Osteocyte (in vitro differentiated cells): ENCODE measurements around the gene OVOL3. TPM values are rescaled to one million over a fixed set of nuclear protein-coding genes. Genes with fewer than 3 reads are reported as not detected.
A peak's percentile ranks its signal among the peaks of the same experiment; 100 is the strongest.

Experiments
- DNase-seq: peaks from one replicate; pipeline ENCODE4 v3.0.0; 2021; ENCODE audit warnings: mixed read lengths; ENCODE audit not compliant: unreplicated experiment; ENCODE audit errors: extremely low spot score
- H3K27ac Mint-ChIP-seq: one replicate; pipeline ENCODE4 v1.8.0; 2021; ENCODE audit warnings: mild to moderate bottlenecking, mixed read lengths; ENCODE audit not compliant: unreplicated experiment
- H3K27me3 Mint-ChIP-seq: one replicate; pipeline ENCODE4 v1.8.0; 2021; ENCODE audit warnings: mixed read lengths; ENCODE audit not compliant: unreplicated experiment
- H3K36me3 Mint-ChIP-seq: one replicate; pipeline ENCODE4 v1.8.0; 2021; ENCODE audit warnings: mixed read lengths; ENCODE audit not compliant: unreplicated experiment
- H3K4me1 Mint-ChIP-seq: one replicate; pipeline ENCODE4 v1.8.0; 2021; ENCODE audit warnings: mixed read lengths; ENCODE audit not compliant: unreplicated experiment
- H3K4me3 Mint-ChIP-seq: one replicate; pipeline ENCODE4 v1.8.0; 2021; ENCODE audit warnings: mild to moderate bottlenecking, moderate library complexity, mixed read lengths; ENCODE audit not compliant: unreplicated experiment
- H3K9me3 Mint-ChIP-seq: one replicate; pipeline ENCODE4 v1.8.0; 2021; ENCODE audit warnings: mixed read lengths; ENCODE audit not compliant: unreplicated experiment
- CTCF ChIP-seq: fragments of 200-600 bp; sonication (generic); IDR thresholded peaks from 2 replicates; pipeline ENCODE4 v1.5.0; 2021; ENCODE audit warnings: antibody characterized with exemption, mild to moderate bottlenecking, moderate library complexity
- total RNA-seq: library from RNA; stranded (reverse); gene quantifications from 2 replicates; pipeline ENCODE4 v1.2.1, GENCODE V29; 2021

The OVOL3 gene
- total RNA-seq, 1 donor from 2014 or later = not detected

- H3K36me3 Mint-ChIP-seq = peaks cover 41% of the 10 kb centered on the region
- TF ChIP-seq CTCF = no peak
- peaks cover 14% of the 10 kb centered on the region for H3K4me1 Mint-ChIP-seq
- no peaks in the 10 kb centered on the region for H3K9me3 Mint-ChIP-seq
- H3K4me3 Mint-ChIP-seq = peak overlapping the region; percentile 85
- H3K27ac Mint-ChIP-seq = peak overlapping the region; percentile 52
- H3K27me3 Mint-ChIP-seq = no peaks in the 10 kb centered on the region
- no peak for DNase-seq
Observed at GRCh38 chr19:36142046-36142445, 31.1 kb downstream of the OVOL3 start.

- H3K36me3 Mint-ChIP-seq = peaks cover 44% of the 10 kb centered on the region
- peaks cover 12% of the 10 kb centered on the region for H3K4me1 Mint-ChIP-seq
- no peak overlapping the region for H3K27ac Mint-ChIP-seq
- DNase-seq = no peak
- TF ChIP-seq CTCF = no peak
- H3K27me3 Mint-ChIP-seq = no peaks in the 10 kb centered on the region
- peak overlapping the region; percentile 43 for H3K4me3 Mint-ChIP-seq
- no peaks in the 10 kb centered on the region for H3K9me3 Mint-ChIP-seq
Observed at GRCh38 chr19:36142496-36142895, 31.6 kb downstream of the OVOL3 start.

- Mint-ChIP-seq H3K4me3 (no peak overlapping the region), H3K9me3 (no peaks in the 10 kb centered on the region), H3K27ac (no peak overlapping the region), H3K4me1 (peaks cover 10% of the 10 kb centered on the region), H3K27me3 (no peaks in the 10 kb centered on the region), H3K36me3 (peaks cover 58% of the 10 kb centered on the region)
- TF ChIP-seq CTCF = no peak
- no peak for DNase-seq
Observed at GRCh38 chr19:36144624-36145023, 33.7 kb downstream of the OVOL3 start.

- Mint-ChIP-seq H3K27me3 (no peaks in the 10 kb centered on the region), H3K4me3 (no peak overlapping the region), H3K9me3 (no peaks in the 10 kb centered on the region), H3K4me1 (no peaks in the 10 kb centered on the region), H3K27ac (no peak overlapping the region), H3K36me3 (peaks cover 54% of the 10 kb centered on the region)
- no peak for DNase-seq
- TF ChIP-seq CTCF = no peak
Observed at GRCh38 chr19:36149673-36150406, 38.9 kb downstream of the OVOL3 start.

GRCh38 chr19:36150586-36150985, 39.6 kb downstream of the OVOL3 start:
- H3K4me3 Mint-ChIP-seq = no peak overlapping the region
- TF ChIP-seq CTCF = no peak
- no peaks in the 10 kb centered on the region for H3K27me3 Mint-ChIP-seq
- no peaks in the 10 kb centered on the region for H3K9me3 Mint-ChIP-seq
- H3K27ac Mint-ChIP-seq = no peak overlapping the region
- DNase-seq = no peak
- peaks cover 48% of the 10 kb centered on the region for H3K36me3 Mint-ChIP-seq
- no peaks in the 10 kb centered on the region for H3K4me1 Mint-ChIP-seq
